ENCODE data around the gene KIAA0753. TPM values are rescaled to one million over a fixed set of nuclear protein-coding genes. Genes with fewer than 3 reads are reported as not detected.
A peak's percentile ranks its signal among the peaks of the same experiment; 100 is the strongest.

KIAA0753 gene
- total and polyA plus RNA-seq, 9 donors, result 12.1 to 32.3 (median 19.2) TPM

DNA sequence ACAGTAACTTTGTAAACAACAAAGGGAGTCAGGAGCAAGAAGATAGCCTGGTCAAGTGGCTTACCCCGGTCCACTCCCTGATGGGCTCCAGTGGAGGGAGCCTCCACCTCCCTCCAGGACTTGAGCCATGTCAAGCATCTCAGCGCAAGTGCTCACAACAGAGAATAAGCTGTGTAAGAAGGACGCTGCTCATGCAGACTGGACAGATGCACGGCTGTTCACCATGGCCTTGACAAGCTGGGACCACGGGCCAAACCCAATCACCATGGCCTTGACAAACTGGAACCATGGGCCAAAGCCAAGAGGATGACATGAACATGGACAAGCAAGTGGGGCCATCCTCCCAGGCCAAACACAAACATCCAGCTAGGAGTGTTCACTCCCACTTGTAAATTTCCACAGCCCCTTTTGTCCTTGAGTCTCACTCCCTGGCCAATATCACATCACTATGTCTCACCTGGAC lies 80.7 kb downstream of the KIAA0753 start:
- peaks cover 26% of the 10 kb centered on the region for H3K4me1 ChIP-seq (ENCODE audit: insufficient read depth)
- H3K27ac ChIP-seq, result peak overlapping the region; percentile 38 to 87
- no peak overlapping the region for H3K4me3 ChIP-seq
- H3K36me3 ChIP-seq, result no peaks in the 10 kb centered on the region
- peak; percentile 71 to 82 (median 74) for DNase-seq
- intact Hi-C loops (cut with DNase I), result loop anchor here in 2 of 4 donors (5.0 kb wide), 1 partner anchor 87 kb away; no protein-coding TSS in a partner anchor
- no peak for TF ChIP-seq CTCF (IDR thresholded peaks at IDR 0.05)
- no peak for TF ChIP-seq POLR2A (IDR thresholded peaks at IDR 0.05)
- no peak for TF ChIP-seq EP300 (IDR thresholded peaks at IDR 0.05)
- no peaks in the 10 kb centered on the region for H3K9me3 ChIP-seq
- 28 to 42% (median 30%) methylated on average over 5 of the region's 5 CpGs for WGBS, 3 donors
- H3K27me3 ChIP-seq, result no peaks in the 10 kb centered on the region

GRCh38 chr17:6558932-6559752 lies 81.4 kb downstream of the KIAA0753 start:
- 21 to 34% (median 32%) methylated on average over 11 of the region's 11 CpGs for WGBS, 3 donors
- Histone ChIP-seq H3K27me3 (no peaks in the 10 kb centered on the region), H3K36me3 (no peaks in the 10 kb centered on the region), H3K4me3 (no peak overlapping the region), H3K9me3 (no peaks in the 10 kb centered on the region), H3K27ac (peak overlapping the region; percentile 38 to 87), H3K4me1 (ENCODE audit: insufficient read depth) (peaks cover 27% of the 10 kb centered on the region)
- peak; percentile 78 to 84 (median 80) for DNase-seq
- intact Hi-C loops (cut with DNase I), result loop anchor here in 2 of 4 donors (5.0 kb wide), 1 partner anchor 87 kb away; no protein-coding TSS in a partner anchor
- TF ChIP-seq POLR2A (IDR thresholded peaks at IDR 0.05), result peak; percentile 30
- no peak for TF ChIP-seq EP300 (IDR thresholded peaks at IDR 0.05)
- no peak for TF ChIP-seq CTCF (IDR thresholded peaks at IDR 0.05)

- Histone ChIP-seq H3K9me3 (no peaks in the 10 kb centered on the region), H3K36me3 (no peaks in the 10 kb centered on the region), H3K27ac (peak overlapping the region in 1 of 2 donors; percentile 87), H3K4me1 (ENCODE audit: insufficient read depth) (peaks cover 27% of the 10 kb centered on the region), H3K4me3 (no peak overlapping the region), H3K27me3 (no peaks in the 10 kb centered on the region)
- no peak for TF ChIP-seq CTCF (IDR thresholded peaks at IDR 0.05)
- no peak for TF ChIP-seq POLR2A (IDR thresholded peaks at IDR 0.05)
- no peak for TF ChIP-seq EP300 (IDR thresholded peaks at IDR 0.05)
- peak in 4 of 5 donors; percentile 36 to 53 (median 46) for DNase-seq
- WGBS, 3 donors, result 79 to 90% (median 85%) methylated on average over 6 of the region's 6 CpGs
- intact Hi-C loops (cut with DNase I), result loop anchor here in 2 of 4 donors (5.0 kb wide), 1 partner anchor 86 kb away; no protein-coding TSS in a partner anchor
Measured at GRCh38 chr17:6558276-6558675, 82.2 kb downstream of the KIAA0753 start.

- 44 to 56% (median 55%) methylated on average over 9 of the region's 9 CpGs for WGBS, 3 donors
- Histone ChIP-seq H3K36me3 (no peaks in the 10 kb centered on the region), H3K4me1 (ENCODE audit: insufficient read depth) (peaks cover 30% of the 10 kb centered on the region), H3K27ac (peak overlapping the region; percentile 50 to 87), H3K9me3 (no peaks in the 10 kb centered on the region), H3K4me3 (peak overlapping the region; percentile 40), H3K27me3 (no peaks in the 10 kb centered on the region)
- intact Hi-C loops (cut with DNase I), result loop anchor here in 2 of 4 donors (5.0 kb wide), 1 partner anchor 85 kb away; no protein-coding TSS in a partner anchor
- no peak for DNase-seq
- TF ChIP-seq EP300 (IDR thresholded peaks at IDR 0.05) (no peak), POLR2A (IDR thresholded peaks at IDR 0.05) (no peak), CTCF (IDR thresholded peaks at IDR 0.05) (no peak)
Measured at GRCh38 chr17:6557040-6557438, 83.5 kb downstream of the KIAA0753 start.
